ENCODE data around the gene PLA2G2D. TPM values are rescaled to one million over a fixed set of nuclear protein-coding genes. Genes with fewer than 3 reads are reported as not detected.
"Not testable (repeated sequence)": the region's sequence is repeated elsewhere in the genome, so short reads cannot be mapped to it uniquely, and the experiment has no call there.

PLA2G2D gene
- total RNA-seq, 4 donors from 2014 or later = not detected

- TF ChIP-seq POLR2A (IDR thresholded peaks at IDR 0.05) (no peak), CTCF (IDR thresholded peaks at IDR 0.05) (no peak), EP300 (IDR thresholded peaks at IDR 0.05) (no peak), POLR2AphosphoS5 (IDR thresholded peaks at IDR 0.05) (no peak)
- Histone ChIP-seq H3K36me3 (no peaks in the 10 kb centered on the region), H3K4me3 (no peak overlapping the region), H3K27ac (no peak overlapping the region), H3K9me3 (no peaks in the 10 kb centered on the region), H3K4me1 (no peaks in the 10 kb centered on the region), H3K27me3 (peaks cover 35% of the 10 kb centered on the region)
- ATAC-seq = no peak
- 86 to 100% methylated on average over 1 to 3 of the region's 4 CpGs for WGBS, 2 donors (ENCODE audit: low coverage in 1 of 2)
Measured at GRCh38 chr1:20137055-20137454, 17.7 kb upstream of the PLA2G2D start.

- Histone ChIP-seq H3K36me3 (no peaks in the 10 kb centered on the region), H3K9me3 (no peaks in the 10 kb centered on the region), H3K4me1 (no peaks in the 10 kb centered on the region), H3K27ac (no peak overlapping the region), H3K27me3 (peaks cover 29% of the 10 kb centered on the region), H3K4me3 (no peak overlapping the region)
- WGBS, 2 donors (ENCODE audit: low coverage in 1 of 2) = 85 to 100% methylated on average over 3 of the region's 3 CpGs
- ATAC-seq = no peak
- TF ChIP-seq POLR2AphosphoS5 (IDR thresholded peaks at IDR 0.05) (no peak), POLR2A (IDR thresholded peaks at IDR 0.05) (no peak), CTCF (IDR thresholded peaks at IDR 0.05) (no peak), EP300 (IDR thresholded peaks at IDR 0.05) (no peak)
Measured at GRCh38 chr1:20136249-20136648, 16.9 kb upstream of the PLA2G2D start.

GRCh38 chr1:20134995-20135394, 15.7 kb upstream of the PLA2G2D start:
- Histone ChIP-seq H3K4me3 (no peak overlapping the region), H3K4me1 (no peaks in the 10 kb centered on the region), H3K9me3 (no peaks in the 10 kb centered on the region), H3K27me3 (peaks cover 19% of the 10 kb centered on the region), H3K27ac (no peak overlapping the region), H3K36me3 (no peaks in the 10 kb centered on the region)
- 91 to 94% methylated on average over 3 of the region's 3 CpGs for WGBS, 2 donors (ENCODE audit: low coverage in 1 of 2)
- no peak for ATAC-seq
- TF ChIP-seq POLR2AphosphoS5 (IDR thresholded peaks at IDR 0.05) = no peak
- TF ChIP-seq CTCF (IDR thresholded peaks at IDR 0.05) = no peak
- TF ChIP-seq EP300 (IDR thresholded peaks at IDR 0.05) = no peak
- no peak for TF ChIP-seq POLR2A (IDR thresholded peaks at IDR 0.05)

- WGBS, 2 donors (ENCODE audit: low coverage in 1 of 2) = 96 to 100% methylated on average over 1 to 3 of the region's 3 CpGs
- H3K36me3 ChIP-seq, ATAC-seq, H3K4me1 ChIP-seq, H3K27me3 ChIP-seq, H3K4me3 ChIP-seq, H3K27ac ChIP-seq, H3K9me3 ChIP-seq: not testable (repeated sequence)
Measured at GRCh38 chr1:20130518-20130917, 11.2 kb upstream of the PLA2G2D start.

GRCh38 chr1:20126806-20127440, 7.6 kb upstream of the PLA2G2D start:
- Histone ChIP-seq H3K4me1 (peaks cover 0 to 13% (median 0%) of the 10 kb centered on the region in 3 donors), H3K27ac (no peak overlapping the region), H3K36me3 (no peaks in the 10 kb centered on the region), H3K9me3 (no peaks in the 10 kb centered on the region), H3K4me3 (no peak overlapping the region), H3K27me3 (no peaks in the 10 kb centered on the region)
- TF ChIP-seq POLR2AphosphoS5 (IDR thresholded peaks at IDR 0.05) (no peak), EP300 (IDR thresholded peaks at IDR 0.05) (no peak), POLR2A (IDR thresholded peaks at IDR 0.05) (no peak), CTCF (IDR thresholded peaks at IDR 0.05) (no peak)
- 100% methylated on average over 2 of the region's 10 CpGs; no CpG with 5 or more reads in 1 of the 2 donors for WGBS, 2 donors (ENCODE audit: low coverage in 1 of 2)
- no peak for ATAC-seq
